Measurements from ENCODE around the gene LAMA3.

GRCh38 chr18:23842305-23842704, 153.1 kb downstream of the LAMA3 start:
- TF ChIP-seq, protein P1, sequence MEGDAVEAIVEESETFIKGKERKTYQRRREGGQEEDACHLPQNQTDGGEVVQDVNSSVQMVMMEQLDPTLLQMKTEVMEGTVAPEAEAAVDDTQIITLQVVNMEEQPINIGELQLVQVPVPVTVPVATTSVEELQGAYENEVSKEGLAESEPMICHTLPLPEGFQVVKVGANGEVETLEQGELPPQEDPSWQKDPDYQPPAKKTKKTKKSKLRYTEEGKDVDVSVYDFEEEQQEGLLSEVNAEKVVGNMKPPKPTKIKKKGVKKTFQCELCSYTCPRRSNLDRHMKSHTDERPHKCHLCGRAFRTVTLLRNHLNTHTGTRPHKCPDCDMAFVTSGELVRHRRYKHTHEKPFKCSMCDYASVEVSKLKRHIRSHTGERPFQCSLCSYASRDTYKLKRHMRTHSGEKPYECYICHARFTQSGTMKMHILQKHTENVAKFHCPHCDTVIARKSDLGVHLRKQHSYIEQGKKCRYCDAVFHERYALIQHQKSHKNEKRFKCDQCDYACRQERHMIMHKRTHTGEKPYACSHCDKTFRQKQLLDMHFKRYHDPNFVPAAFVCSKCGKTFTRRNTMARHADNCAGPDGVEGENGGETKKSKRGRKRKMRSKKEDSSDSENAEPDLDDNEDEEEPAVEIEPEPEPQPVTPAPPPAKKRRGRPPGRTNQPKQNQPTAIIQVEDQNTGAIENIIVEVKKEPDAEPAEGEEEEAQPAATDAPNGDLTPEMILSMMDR (IDR thresholded peaks at IDR 0.05; ENCODE audit: borderline replicate concordance, extremely low read depth, low read length, poor library complexity, severe bottlenecking), result no peak
- no peak for TF ChIP-seq EZH2 (IDR thresholded peaks at IDR 0.05; ENCODE audit: borderline replicate concordance, low read depth, low read length, severe bottlenecking)

Data from DND-41 (cell line).